Psoas muscle (tissue), 8 donors: ENCODE measurements around the gene OR2AP1. TPM values are rescaled to one million over a fixed set of nuclear protein-coding genes. Genes with fewer than 3 reads are reported as not detected.
"Not testable (repeated sequence)": the region's sequence is repeated elsewhere in the genome, so short reads cannot be mapped to it uniquely, and the experiment has no call there.

ENCODE experiments used
- ATAC-seq, 4 donors: fragments of 200-7000 bp; cut with Tn5 transposase; one replicate each; pipeline ENCODE4 v1.9.1; 2020; ENCODE audit warnings: moderate library complexity in 3 of 4, mild to moderate bottlenecking in 2 of 4
- DNase-seq, 2 donors: peaks; one replicate each; pipeline ENCODE4 v3.0.0-alpha.2; 2020
- H3K27ac ChIP-seq: fragments of 200-600 bp; one replicate; pipeline ENCODE4 v1.8.0; 2022
- H3K27me3 ChIP-seq, 3 donors: fragments of 200-600 bp in 1 of 3; one replicate each; pipeline versions ENCODE4 v1.6.1 to v1.8.0; 2013 to 2022; ENCODE audit warnings: low read length in 2 of 3, mild to moderate bottlenecking in 2 of 3, moderate library complexity in 1 of 3; ENCODE audit not compliant: insufficient read depth in 3 of 3
- H3K36me3 ChIP-seq, 2 donors: fragments of 200-600 bp in 1 of 2; one replicate each; pipeline versions ENCODE4 v1.6.1 to v1.8.0; 2013 to 2022; ENCODE audit warnings: low read depth in 1 of 2, mild to moderate bottlenecking in 1 of 2, moderate library complexity in 1 of 2; ENCODE audit not compliant: insufficient read depth in 1 of 2
- H3K4me1 ChIP-seq: fragments of 200-600 bp; one replicate; pipeline ENCODE4 v1.8.0; 2022
- H3K4me3 ChIP-seq: fragments of 200-600 bp; one replicate; pipeline ENCODE4 v1.8.0; 2022; ENCODE audit warnings: mild to moderate bottlenecking
- H3K9me3 ChIP-seq: fragments of 200-600 bp; one replicate; pipeline ENCODE4 v1.8.0; 2022
- WGBS, 3 donors: extraction: QIAGEN DNeasy Blood & Tissue Kit; methylation state at CpG; one replicate each; pipeline versions ENCODE4 v1.1.6 to v1.1.7; 2013; 5-methylcytosine and 5-hydroxymethylcytosine counted together
- intact Hi-C, 2 donors: fragments of 100-400 bp; cut with DNase I; formaldehyde crosslinking; loops; one replicate each; pipeline versions ENCODE4 v1.11.0 to v1.14.2; 2022
- long read RNA-seq, 2 donors: library from polyadenylated mRNA; unstranded; transcript quantifications; one replicate each; pipeline ENCODE4 v2.0.0, GENCODE V29; 2021
- polyA plus RNA-seq, 3 donors: library from polyadenylated mRNA; stranded (reverse); fragments of 200-250 nt; gene quantifications; one replicate each; pipeline ENCODE4 v1.2.3, GENCODE V29; 2013
- total RNA-seq, 4 donors: library from RNA; stranded (reverse); fragmentation: NEBNext Ultra II Directional in 2 of 4; extraction: Animal tissue kit (Norgen Biotek cat#: 25700) in 2 of 4; gene quantifications; one replicate each; pipeline versions ENCODE4 v1.2.1 to v1.2.4, GENCODE V29; 2021 to 2023
- TF ChIP-seq, protein P1 (sequence below): fragments of 200-600 bp; IDR thresholded peaks from one replicate; pipeline ENCODE4 v1.8.0; 2022; ENCODE audit warnings: antibody characterized with exemption
- donor health status: healthy with polysubstance abuse.
- donor health status: DM: no; HTN: no; CAD: no; lungs with moderate emphysema.
- donor health status: Bipolar disorder and iron deficiency.
- donor health status: healthy.
- donor health status: DM: yes; HTN: yes; CAD: no.
- donor health status: DM: no; HTN: no; CAD: no.
- donor health status: DM: no; HTN: no; CAD: no.
- donor health status: DM: yes; HTN: yes; CAD: no.

Gene OR2AP1
- not detected for total RNA-seq
- polyA plus RNA-seq: not detected
- long read RNA-seq, donor 1: 0 reads
- long read RNA-seq, donor 2: 0 reads

DNA sequence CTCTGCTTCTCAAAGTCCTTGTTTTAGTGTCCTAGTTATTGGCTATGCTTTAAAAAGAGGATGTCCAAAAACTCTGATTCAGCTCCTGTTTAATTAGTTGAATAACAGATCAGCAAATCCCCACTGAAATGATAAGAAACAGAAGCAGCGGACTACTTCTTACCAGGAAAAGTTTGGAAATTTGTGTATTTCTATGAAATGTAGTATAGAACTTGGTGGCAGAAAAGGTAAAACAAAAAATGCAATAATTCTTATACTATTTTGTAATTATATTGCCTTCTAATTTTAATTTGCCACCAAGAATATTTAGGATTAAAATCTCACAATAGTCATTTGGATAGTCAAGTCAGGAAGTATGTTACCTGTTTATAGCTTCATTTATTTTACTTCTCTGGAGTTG lies at the start of gene OR2AP1:
Gene OR2AP1, plus strand, starts transcription at position 301 of the 400 bp plus-strand sequence. CDS start 1,947 bp downstream, outside the sequence.
- no peak within 1 kb of the TSS for H3K27ac ChIP-seq
- no peak for ATAC-seq
- no peaks in the 10 kb centered on the region for H3K9me3 ChIP-seq
- no peak for DNase-seq
- H3K4me1 ChIP-seq: no peaks in the 10 kb centered on the region
- no peaks in the 10 kb centered on the region for H3K36me3 ChIP-seq
- TF ChIP-seq, protein P1, sequence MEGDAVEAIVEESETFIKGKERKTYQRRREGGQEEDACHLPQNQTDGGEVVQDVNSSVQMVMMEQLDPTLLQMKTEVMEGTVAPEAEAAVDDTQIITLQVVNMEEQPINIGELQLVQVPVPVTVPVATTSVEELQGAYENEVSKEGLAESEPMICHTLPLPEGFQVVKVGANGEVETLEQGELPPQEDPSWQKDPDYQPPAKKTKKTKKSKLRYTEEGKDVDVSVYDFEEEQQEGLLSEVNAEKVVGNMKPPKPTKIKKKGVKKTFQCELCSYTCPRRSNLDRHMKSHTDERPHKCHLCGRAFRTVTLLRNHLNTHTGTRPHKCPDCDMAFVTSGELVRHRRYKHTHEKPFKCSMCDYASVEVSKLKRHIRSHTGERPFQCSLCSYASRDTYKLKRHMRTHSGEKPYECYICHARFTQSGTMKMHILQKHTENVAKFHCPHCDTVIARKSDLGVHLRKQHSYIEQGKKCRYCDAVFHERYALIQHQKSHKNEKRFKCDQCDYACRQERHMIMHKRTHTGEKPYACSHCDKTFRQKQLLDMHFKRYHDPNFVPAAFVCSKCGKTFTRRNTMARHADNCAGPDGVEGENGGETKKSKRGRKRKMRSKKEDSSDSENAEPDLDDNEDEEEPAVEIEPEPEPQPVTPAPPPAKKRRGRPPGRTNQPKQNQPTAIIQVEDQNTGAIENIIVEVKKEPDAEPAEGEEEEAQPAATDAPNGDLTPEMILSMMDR: no peak
- H3K27me3 ChIP-seq: no peaks in the 10 kb centered on the region
- WGBS, 3 donors: 91 to 94% (median 91%) methylated on average over 1 of the region's 1 CpG
- intact Hi-C loops: no loop called here
- no peak within 1 kb of the TSS for H3K4me3 ChIP-seq

DNA sequence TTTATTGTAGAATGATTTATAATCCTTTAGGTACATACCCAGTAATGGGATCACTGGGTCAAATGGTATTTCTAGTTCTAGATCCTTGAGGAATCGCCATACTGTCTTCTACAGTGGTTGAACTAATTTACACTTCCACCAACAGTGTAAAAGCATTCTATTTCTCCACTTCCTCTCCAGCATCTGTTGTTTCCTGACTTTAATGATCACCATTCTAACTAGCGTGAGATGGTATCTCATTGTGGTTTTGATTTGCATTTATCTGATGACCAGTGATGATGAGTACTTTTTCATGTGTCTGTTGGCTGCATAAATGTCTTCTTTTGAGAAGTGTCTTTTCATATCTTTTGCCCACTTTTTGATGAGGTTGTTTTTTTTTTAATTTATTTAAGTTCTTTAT lies 24.0 kb upstream of the OR2AP1 start:
- intact Hi-C loops, H3K4me1 ChIP-seq, H3K27me3 ChIP-seq, H3K36me3 ChIP-seq, H3K9me3 ChIP-seq, H3K27ac ChIP-seq, H3K4me3 ChIP-seq, ATAC-seq, DNase-seq: not testable (repeated sequence)
- WGBS, 3 donors: 73 to 82% (median 77%) methylated on average over 2 of the region's 2 CpGs

DNA sequence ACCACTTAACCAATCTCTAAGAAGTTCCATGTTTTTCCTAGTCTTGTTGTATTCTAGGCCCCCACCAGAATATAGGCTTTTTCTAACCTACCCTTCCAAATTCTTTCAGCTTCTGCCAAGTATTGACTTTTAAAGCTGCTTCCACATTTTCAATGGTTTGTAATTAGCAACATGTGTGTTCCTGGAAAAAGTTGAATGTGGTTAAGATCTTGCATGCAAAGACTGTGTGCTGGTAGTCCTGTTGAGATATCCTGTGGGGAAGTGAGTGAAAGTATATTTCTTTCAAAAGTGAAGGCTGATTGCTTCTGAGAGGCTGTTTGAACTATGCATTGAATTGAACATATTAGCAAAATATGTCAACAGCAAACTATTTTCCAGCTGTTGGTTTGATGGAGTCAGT lies 23.5 kb upstream of the OR2AP1 start:
- no peak for DNase-seq
- Histone ChIP-seq H3K9me3 (no peaks in the 10 kb centered on the region), H3K27me3 (no peaks in the 10 kb centered on the region), H3K27ac (no peak overlapping the region), H3K4me3 (no peak overlapping the region), H3K4me1 (no peaks in the 10 kb centered on the region), H3K36me3 (no peaks in the 10 kb centered on the region)
- no peak for ATAC-seq
- intact Hi-C loops: no loop called here
- TF ChIP-seq, protein P1: no peak

DNA sequence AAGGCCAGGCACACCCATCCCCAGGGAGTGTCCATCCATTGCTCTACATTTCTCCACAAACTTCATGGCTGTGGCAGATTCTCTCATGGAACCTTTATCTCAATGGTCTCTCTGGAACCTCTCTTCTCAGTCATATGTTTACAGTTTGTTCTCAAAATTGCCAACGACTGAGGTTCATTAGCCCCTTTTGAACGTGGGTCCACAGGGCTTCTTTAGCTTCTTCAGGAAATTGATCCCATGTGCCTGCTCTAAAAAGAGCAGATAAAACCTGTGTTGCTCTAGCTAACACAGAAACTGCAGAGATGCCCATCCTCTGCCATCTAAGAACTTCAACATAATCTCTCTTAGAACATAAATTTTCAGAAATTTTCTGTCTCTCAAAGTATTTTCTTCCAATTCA lies 23.0 kb upstream of the OR2AP1 start, which contains the start of gene OR6C4:
Gene OR6C4, plus strand, starts transcription at position 301 of the 400 bp plus-strand sequence. CDS start 1,625 bp downstream, outside the sequence.
- no peaks in the 10 kb centered on the region for H3K36me3 ChIP-seq
- WGBS, 3 donors: 29 to 44% (median 40%) methylated on average over 2 of the region's 2 CpGs
- H3K27ac ChIP-seq: no peak within 1 kb of the TSS
- H3K27me3 ChIP-seq: no peaks in the 10 kb centered on the region
- H3K9me3 ChIP-seq: no peaks in the 10 kb centered on the region
- TF ChIP-seq, protein P1: no peak
- no peak for ATAC-seq
- H3K4me1 ChIP-seq: no peaks in the 10 kb centered on the region
- intact Hi-C loops: no loop called here
- no peak within 1 kb of the TSS for H3K4me3 ChIP-seq
- no peak for DNase-seq

DNA sequence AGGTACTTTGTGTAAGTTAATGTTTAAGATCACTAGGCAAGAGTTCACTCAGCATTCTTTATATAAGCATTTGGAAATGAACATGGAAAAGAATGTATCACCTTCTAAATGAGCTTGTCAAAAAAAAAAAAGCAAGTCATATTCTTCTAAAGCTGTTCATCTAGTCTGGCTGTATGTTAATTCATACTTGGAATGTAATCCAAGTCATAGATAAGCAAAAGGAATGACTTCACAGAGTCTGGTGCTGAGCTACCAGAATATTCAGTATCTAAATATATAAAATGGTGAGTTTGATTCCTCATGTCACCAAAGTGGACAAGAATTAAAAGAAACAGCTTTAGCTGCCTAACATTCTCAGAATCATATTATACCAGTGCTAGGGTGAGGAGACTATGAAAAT lies 18.0 kb upstream of the OR2AP1 start:
- Histone ChIP-seq H3K9me3 (peaks cover 15% of the 10 kb centered on the region), H3K27ac (no peak overlapping the region), H3K4me3 (no peak overlapping the region), H3K4me1 (no peaks in the 10 kb centered on the region), H3K36me3 (no peaks in the 10 kb centered on the region), H3K27me3 (no peaks in the 10 kb centered on the region)
- intact Hi-C loops: no loop called here
- TF ChIP-seq, protein P1: no peak
- DNase-seq (no peak), ATAC-seq (no peak)

DNA sequence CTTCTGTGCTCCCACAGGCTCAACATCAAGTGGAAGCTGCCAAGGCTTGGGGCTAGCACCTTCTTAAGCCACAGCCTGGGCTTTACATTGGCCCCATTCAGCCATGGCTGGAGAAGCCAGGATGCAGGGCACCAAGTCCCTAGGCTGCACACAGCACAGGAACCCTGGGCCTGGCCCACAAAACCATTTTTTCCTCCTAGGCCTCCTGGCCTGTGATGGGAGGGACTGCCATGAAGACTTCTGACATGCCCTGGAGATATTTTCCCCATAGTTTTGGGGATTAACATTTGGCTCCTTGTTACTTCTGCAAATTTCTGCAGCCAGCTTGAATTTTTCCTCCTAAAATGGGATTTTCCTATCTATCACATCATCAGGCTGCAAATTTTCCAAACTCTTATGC lies 2.2 kb upstream of the OR2AP1 start:
- DNase-seq, H3K36me3 ChIP-seq, H3K4me1 ChIP-seq, H3K4me3 ChIP-seq, H3K27me3 ChIP-seq, intact Hi-C loops, ATAC-seq, H3K9me3 ChIP-seq, H3K27ac ChIP-seq: not testable (repeated sequence)

DNA sequence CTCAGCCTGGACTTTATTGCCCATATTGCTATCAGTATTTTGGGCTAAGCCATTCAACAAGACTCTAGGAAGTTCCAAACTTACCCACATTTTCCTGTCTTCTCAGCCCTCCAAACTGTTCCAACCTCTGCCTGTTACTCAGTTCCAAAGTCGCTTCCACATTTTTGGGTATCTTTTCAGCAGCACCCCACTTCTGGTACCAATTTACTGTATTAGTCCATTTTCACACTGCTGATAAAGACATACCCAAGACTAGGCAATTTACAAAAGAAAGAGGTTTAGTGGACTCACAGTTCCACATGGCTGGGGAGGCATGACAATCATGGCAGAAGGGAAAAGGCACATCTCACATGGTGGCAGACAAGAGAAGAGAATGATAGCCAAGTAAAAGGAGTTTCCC lies 1.6 kb upstream of the OR2AP1 start:
- WGBS, 3 donors: 92 to 96% (median 92%) methylated on average over 1 of the region's 1 CpG
- not testable (repeated sequence) for DNase-seq, H3K27me3 ChIP-seq

More for the DNA sequence above, 1.6 kb upstream of the OR2AP1 start:
- ATAC-seq, H3K9me3 ChIP-seq, intact Hi-C loops, H3K27ac ChIP-seq, H3K4me3 ChIP-seq, H3K4me1 ChIP-seq, H3K36me3 ChIP-seq: not testable (repeated sequence)
